ENCODE measurements around the gene ZNG1B.
"Not testable (repeated sequence)": the region's sequence is repeated elsewhere in the genome, so short reads cannot be mapped to it uniquely, and the experiment has no call there.

GRCh38 chr2:113500723-113501038, 63.2 kb downstream of the ZNG1B start:
- not testable (repeated sequence) for TF ChIP-seq CTCF (IDR thresholded peaks at IDR 0.05; ENCODE audit: insufficient read depth, low read length, poor library complexity, severe bottlenecking); EZH2phosphoT487 (conservative IDR thresholded peaks at IDR 0.05; ENCODE audit: low read length)

Data from SU-DHL-6 (cell line).